CD4-positive, alpha-beta T cell treated with Interleukin-17A for 4 hours (primary cell): ENCODE measurements around the gene TCF12.
"Not testable (repeated sequence)": the region's sequence is repeated elsewhere in the genome, so short reads cannot be mapped to it uniquely, and the experiment has no call there.

Experiments used
- DNase-seq: peaks from one replicate; pipeline ENCODE4 v3.0.0-alpha.2; 2020; ENCODE audit warnings: mixed read lengths

TCF12 gene

GRCh38 chr15:57146506-57147201 is 228.2 kb downstream of the TCF12 start:
- peak; percentile 9 for DNase-seq

GRCh38 chr15:57147621-57148020 is 229.2 kb downstream of the TCF12 start:
- DNase-seq = no peak

GRCh38 chr15:57148262-57148661 is 229.8 kb downstream of the TCF12 start:
- DNase-seq = no peak

GRCh38 chr15:57149196-57149595 is 230.8 kb downstream of the TCF12 start:
- no peak for DNase-seq

GRCh38 chr15:57150066-57150865 is 231.8 kb downstream of the TCF12 start:
- no peak for DNase-seq

- not testable (repeated sequence) for DNase-seq
Measured at GRCh38 chr15:57150866-57151203, 232.4 kb downstream of the TCF12 start.

- DNase-seq = no peak
Measured at GRCh38 chr15:57152133-57152532, 233.7 kb downstream of the TCF12 start.

- peak; percentile 7 for DNase-seq
Measured at GRCh38 chr15:57152666-57153539, 234.5 kb downstream of the TCF12 start.

GRCh38 chr15:57156210-57156884 is 237.9 kb downstream of the TCF12 start:
- DNase-seq = no peak

GRCh38 chr15:57158589-57158988 is 240.1 kb downstream of the TCF12 start:
- no peak for DNase-seq

GRCh38 chr15:57158997-57159668 is 240.7 kb downstream of the TCF12 start:
- no peak for DNase-seq

GRCh38 chr15:57159767-57160166 is 241.3 kb downstream of the TCF12 start:
- no peak for DNase-seq

- no peak for DNase-seq
Measured at GRCh38 chr15:57160823-57161560, 242.5 kb downstream of the TCF12 start.

- DNase-seq = not testable (repeated sequence)
Measured at GRCh38 chr15:57164251-57164650, 245.8 kb downstream of the TCF12 start.

GRCh38 chr15:57165992-57166391 is 247.5 kb downstream of the TCF12 start:
- no peak for DNase-seq

- no peak for DNase-seq
Measured at GRCh38 chr15:57167821-57168395, 249.5 kb downstream of the TCF12 start.

GRCh38 chr15:57169643-57170042 is 251.2 kb downstream of the TCF12 start:
- no peak for DNase-seq

- no peak for DNase-seq
Measured at GRCh38 chr15:57171426-57171825, 253.0 kb downstream of the TCF12 start.

GRCh38 chr15:57172925-57173324 is 254.5 kb downstream of the TCF12 start:
- no peak for DNase-seq

GRCh38 chr15:57183041-57183440 is 264.6 kb downstream of the TCF12 start:
- DNase-seq = no peak
